ENCODE measurements around the gene PADI6. TPM values are rescaled to one million over a fixed set of nuclear protein-coding genes. Genes with fewer than 3 reads are reported as not detected.

The PADI6 gene
- total and polyA plus RNA-seq, 9 of the 15 experiments (the other 6 are each of a cell fraction or from before 2014, with no cell fraction given), result not detected

GRCh38 chr1:17375651-17376050 lies 3.7 kb downstream of the PADI6 start (continued):
- TF ChIP-seq MCM2 (IDR thresholded peaks at IDR 0.05; ENCODE audit: low read depth) (no peak), RNF2 (IDR thresholded peaks at IDR 0.05) (no peak), REST (IDR thresholded peaks at IDR 0.05; ENCODE audit: borderline replicate concordance) (no peak), REST (CRISPR knock-in tag; IDR thresholded peaks at IDR 0.05; ENCODE audit: low read depth) (no peak)
